ENCODE measurements around the gene DDX11.
"Not testable (repeated sequence)": the region's sequence is repeated elsewhere in the genome, so short reads cannot be mapped to it uniquely, and the experiment has no call there.

DNA sequence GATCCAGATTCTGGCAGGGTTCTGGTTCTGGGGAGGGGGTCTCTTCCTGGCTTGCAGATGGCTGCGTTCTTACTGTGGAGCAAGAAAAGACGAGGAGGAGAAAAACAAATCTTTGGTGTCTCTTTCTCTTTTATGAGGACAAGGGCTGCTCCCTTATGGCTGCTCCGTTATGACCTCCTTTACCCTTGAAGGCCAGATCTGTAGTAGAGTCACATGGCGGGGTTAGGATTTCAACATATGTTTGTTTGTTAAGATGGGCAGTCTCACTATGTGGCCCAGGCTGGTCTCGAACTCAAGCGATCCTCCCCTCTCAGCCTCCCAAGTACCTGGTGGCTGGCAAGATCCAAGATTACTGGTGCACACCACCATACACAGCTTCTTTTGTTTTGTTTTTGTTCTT is 5.8 kb downstream of the DDX11 start:
- TF ChIP-seq, protein P1, sequence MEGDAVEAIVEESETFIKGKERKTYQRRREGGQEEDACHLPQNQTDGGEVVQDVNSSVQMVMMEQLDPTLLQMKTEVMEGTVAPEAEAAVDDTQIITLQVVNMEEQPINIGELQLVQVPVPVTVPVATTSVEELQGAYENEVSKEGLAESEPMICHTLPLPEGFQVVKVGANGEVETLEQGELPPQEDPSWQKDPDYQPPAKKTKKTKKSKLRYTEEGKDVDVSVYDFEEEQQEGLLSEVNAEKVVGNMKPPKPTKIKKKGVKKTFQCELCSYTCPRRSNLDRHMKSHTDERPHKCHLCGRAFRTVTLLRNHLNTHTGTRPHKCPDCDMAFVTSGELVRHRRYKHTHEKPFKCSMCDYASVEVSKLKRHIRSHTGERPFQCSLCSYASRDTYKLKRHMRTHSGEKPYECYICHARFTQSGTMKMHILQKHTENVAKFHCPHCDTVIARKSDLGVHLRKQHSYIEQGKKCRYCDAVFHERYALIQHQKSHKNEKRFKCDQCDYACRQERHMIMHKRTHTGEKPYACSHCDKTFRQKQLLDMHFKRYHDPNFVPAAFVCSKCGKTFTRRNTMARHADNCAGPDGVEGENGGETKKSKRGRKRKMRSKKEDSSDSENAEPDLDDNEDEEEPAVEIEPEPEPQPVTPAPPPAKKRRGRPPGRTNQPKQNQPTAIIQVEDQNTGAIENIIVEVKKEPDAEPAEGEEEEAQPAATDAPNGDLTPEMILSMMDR (conservative IDR thresholded peaks at IDR 0.05; ENCODE audit: low read depth, low read length), result not testable (repeated sequence)
- not testable (repeated sequence) for TF ChIP-seq EZH2 (IDR thresholded peaks at IDR 0.05; ENCODE audit: low read length, unreplicated experiment)

Measured in PC-3 (cell line).